HEK293 (cell line): ENCODE results near the gene NKX2-8.
A peak's percentile ranks its signal among the peaks of the same experiment; 100 is the strongest.

Source experiments
- CTCF ChIA-PET: fragments of 350-600 bp; formaldehyde crosslinking; extraction: SDS; loops from one replicate; lab custom pipeline; 2021; ENCODE audit warnings: antibody characterized with exemption; lab: Yijun Ruan, JAX
- POLR2A ChIA-PET: fragments of 300-600 bp; formaldehyde crosslinking; extraction: SDS; loops from one replicate; lab custom pipeline; 2020; ENCODE audit warnings: antibody characterized with exemption, inconsistent platforms; lab: Yijun Ruan, JAX
- H3K27ac ChIP-seq: fragments of 200-500 bp; sonication (Bioruptor generic); 2 replicates; pipeline ENCODE4 v1.5.1; 2014; ENCODE audit warnings: low read depth, low read length, control low read depth, inconsistent platforms; ENCODE audit errors: extremely low read depth
- H3K36me3 ChIP-seq, 2 experiments: fragments of 200-500 bp in 1 of 2; sonication (Bioruptor generic) in 1 of 2; 1 replicate in 1 of 2; 2 replicates in 1 of 2; pipeline ENCODE4 v1.5.1; 2014 to 2017; ENCODE audit warnings: inconsistent platforms in 2 of 2, low read length in 2 of 2; ENCODE audit not compliant: control insufficient read depth in 2 of 2, insufficient read depth in 1 of 2
- H3K4me1 ChIP-seq: fragments of 200-500 bp; sonication (Bioruptor generic); 2 replicates; pipeline ENCODE4 v1.5.1; 2014; ENCODE audit warnings: mild to moderate bottlenecking, low read length, inconsistent platforms; ENCODE audit not compliant: control insufficient read depth, insufficient read depth
- H3K4me3 ChIP-seq: 2 replicates; pipeline ENCODE4 v1.5.1; 2011; ENCODE audit warnings: low read depth, mild to moderate bottlenecking, control low read depth, low read length, moderate library complexity
- H3K9me3 ChIP-seq: fragments of 200-500 bp; sonication (Bioruptor generic); 2 replicates; pipeline ENCODE4 v1.5.1; 2014; ENCODE audit warnings: low read depth, low read length, inconsistent platforms; ENCODE audit not compliant: control insufficient read depth, insufficient read depth
- ELK4 ChIP-seq: IDR thresholded peaks from 2 replicates; pipeline ENCODE4 v1.6.1; 2011; ENCODE audit warnings: mild to moderate bottlenecking, low read depth, low read length, borderline replicate concordance
- GLI4 ChIP-seq: fragments of 450-650 bp; formaldehyde crosslinking; IDR thresholded peaks from 2 replicates; pipeline ENCODE4 v1.5.1; 2016; ENCODE audit warnings: missing biosample characterization, missing genetic modification characterization
- KLF10 ChIP-seq: fragments of 450-650 bp; IDR thresholded peaks from 2 replicates; pipeline ENCODE4 v1.5.1; 2018; ENCODE audit warnings: missing biosample characterization, mild to moderate bottlenecking, missing genetic modification characterization
- MEIS1 ChIP-seq: sonication (generic); formaldehyde crosslinking; IDR thresholded peaks from 2 replicates; pipeline ENCODE4 v1.8.1; 2022; ENCODE audit warnings: missing genetic modification reagents, mild to moderate bottlenecking, borderline replicate concordance
- MZF1 ChIP-seq: fragments of 450-650 bp; formaldehyde crosslinking; IDR thresholded peaks from 2 replicates; pipeline ENCODE4 v1.5.1; 2017; ENCODE audit warnings: missing biosample characterization, missing genetic modification characterization, borderline replicate concordance
- SP2 ChIP-seq: fragments of 450-650 bp; formaldehyde crosslinking; IDR thresholded peaks from 2 replicates; pipeline ENCODE4 v1.5.1; 2016; ENCODE audit warnings: missing biosample characterization, missing genetic modification characterization
- SP3 ChIP-seq: fragments of 450-650 bp; formaldehyde crosslinking; IDR thresholded peaks from 2 replicates; pipeline ENCODE4 v1.5.1; 2016; ENCODE audit warnings: missing biosample characterization, missing genetic modification characterization
- SP7 ChIP-seq: fragments of 450-650 bp; formaldehyde crosslinking; IDR thresholded peaks from 2 replicates; pipeline ENCODE4 v1.5.1; 2016; ENCODE audit warnings: missing biosample characterization, missing genetic modification characterization
- ZFP41 ChIP-seq: fragments of 450-650 bp; formaldehyde crosslinking; IDR thresholded peaks from 2 replicates; pipeline ENCODE4 v1.5.1; 2016; ENCODE audit warnings: missing biosample characterization, missing genetic modification characterization, borderline replicate concordance
- ZNF2 ChIP-seq: fragments of 450-650 bp; formaldehyde crosslinking; IDR thresholded peaks from 2 replicates; pipeline ENCODE4 v1.5.1; 2016; ENCODE audit warnings: missing biosample characterization, missing genetic modification characterization
- ZNF211 ChIP-seq: fragments of 450-650 bp; formaldehyde crosslinking; IDR thresholded peaks from 2 replicates; pipeline ENCODE4 v1.5.1; 2016; ENCODE audit warnings: low read depth, missing biosample characterization, missing genetic modification characterization
- ZNF292 ChIP-seq: fragments of 450-650 bp; formaldehyde crosslinking; IDR thresholded peaks from 2 replicates; pipeline ENCODE4 v1.5.1; 2016; ENCODE audit warnings: low read depth, missing biosample characterization, missing genetic modification characterization, borderline replicate concordance
- ZNF302 ChIP-seq: fragments of 450-650 bp; formaldehyde crosslinking; IDR thresholded peaks from 2 replicates; pipeline ENCODE4 v1.5.1; 2016; ENCODE audit warnings: missing biosample characterization, missing genetic modification characterization, low read depth
- ZNF354C ChIP-seq: fragments of 450-650 bp; formaldehyde crosslinking; IDR thresholded peaks from 2 replicates; pipeline ENCODE4 v1.5.1; 2016; ENCODE audit warnings: missing biosample characterization, missing genetic modification characterization, low read depth, borderline replicate concordance
- ZNF529 ChIP-seq: fragments of 450-650 bp; formaldehyde crosslinking; IDR thresholded peaks from 2 replicates; pipeline ENCODE4 v1.5.1; 2017; ENCODE audit warnings: missing genetic modification characterization, missing biosample characterization; ENCODE audit not compliant: insufficient replicate concordance
- ZNF704 ChIP-seq: fragments of 450-650 bp; formaldehyde crosslinking; IDR thresholded peaks from 2 replicates; pipeline ENCODE4 v1.5.1; 2016; ENCODE audit warnings: missing biosample characterization, missing genetic modification characterization
- ZNF791 ChIP-seq: fragments of 450-650 bp; formaldehyde crosslinking; IDR thresholded peaks from 2 replicates; pipeline ENCODE4 v1.5.1; 2016; ENCODE audit warnings: missing biosample characterization, missing genetic modification characterization
- ZNF843 ChIP-seq: fragments of 450-650 bp; formaldehyde crosslinking; IDR thresholded peaks from 2 replicates; pipeline ENCODE4 v1.5.1; 2016; ENCODE audit warnings: missing biosample characterization, missing genetic modification characterization
- TF ChIP-seq, protein P1 (sequence below): fragments of 450-650 bp; formaldehyde crosslinking; conservative IDR thresholded peaks from 2 replicates; pipeline ENCODE4 v1.5.1; 2016; ENCODE audit warnings: low read depth, missing biosample characterization, missing genetic modification characterization

NKX2-8 gene

GRCh38 chr14:36582011-36582873 lies at the start of gene NKX2-8 (continued):
- TF ChIP-seq SP2 (peak; percentile 45), MZF1 (no peak), SP3 (tag by site-specific recombination) (peak; percentile 79), KLF10 (tag by site-specific recombination) (peak; percentile 41; the same call in 1 of the 2 replicates), ZNF791 (tag by site-specific recombination) (no peak), ZNF2 (0 out of 2 replicates have a peak, but pooled peaks have one; percentile 27)

- CTCF ChIA-PET: interaction anchor here (1.0 kb wide), 1 partner anchor 28 kb away, joined by 4 read pairs; no protein-coding TSS in a partner anchor
- no peaks in the 10 kb centered on the region for H3K9me3 ChIP-seq
- POLR2A ChIA-PET: no interaction called here
- H3K27ac ChIP-seq: no peak overlapping the region
- no peaks in the 10 kb centered on the region for H3K36me3 ChIP-seq
- no peaks in the 10 kb centered on the region for H3K4me1 ChIP-seq
- no peak overlapping the region for H3K4me3 ChIP-seq
- no peak for TF ChIP-seq ZNF302 (tag by site-specific recombination)
- TF ChIP-seq GLI4 (tag by site-specific recombination): no peak
- TF ChIP-seq ELK4: no peak
- TF ChIP-seq ZNF354C (tag by site-specific recombination): no peak
- no peak for TF ChIP-seq ZNF704 (tag by site-specific recombination)
- TF ChIP-seq ZFP41 (tag by site-specific recombination): no peak
These were observed 45.6 kb upstream of the NKX2-8 start for GRCh38 chr14:36627981-36628380.

- Histone ChIP-seq H3K27ac (no peak overlapping the region), H3K4me3 (no peak overlapping the region), H3K4me1 (no peaks in the 10 kb centered on the region)
- CTCF ChIA-PET: interaction anchor here (1.6 kb wide), 1 partner anchor 22 kb away, joined by 5 read pairs; no protein-coding TSS in a partner anchor
- TF ChIP-seq MEIS1 (CRISPR knock-in tag) (no peak), ZNF292 (tag by site-specific recombination) (no peak), SP7 (tag by site-specific recombination) (no peak), ZNF843 (tag by site-specific recombination) (no peak), ZNF211 (tag by site-specific recombination) (no peak), ZNF529 (tag by site-specific recombination) (no peak)
- TF ChIP-seq, protein P1, sequence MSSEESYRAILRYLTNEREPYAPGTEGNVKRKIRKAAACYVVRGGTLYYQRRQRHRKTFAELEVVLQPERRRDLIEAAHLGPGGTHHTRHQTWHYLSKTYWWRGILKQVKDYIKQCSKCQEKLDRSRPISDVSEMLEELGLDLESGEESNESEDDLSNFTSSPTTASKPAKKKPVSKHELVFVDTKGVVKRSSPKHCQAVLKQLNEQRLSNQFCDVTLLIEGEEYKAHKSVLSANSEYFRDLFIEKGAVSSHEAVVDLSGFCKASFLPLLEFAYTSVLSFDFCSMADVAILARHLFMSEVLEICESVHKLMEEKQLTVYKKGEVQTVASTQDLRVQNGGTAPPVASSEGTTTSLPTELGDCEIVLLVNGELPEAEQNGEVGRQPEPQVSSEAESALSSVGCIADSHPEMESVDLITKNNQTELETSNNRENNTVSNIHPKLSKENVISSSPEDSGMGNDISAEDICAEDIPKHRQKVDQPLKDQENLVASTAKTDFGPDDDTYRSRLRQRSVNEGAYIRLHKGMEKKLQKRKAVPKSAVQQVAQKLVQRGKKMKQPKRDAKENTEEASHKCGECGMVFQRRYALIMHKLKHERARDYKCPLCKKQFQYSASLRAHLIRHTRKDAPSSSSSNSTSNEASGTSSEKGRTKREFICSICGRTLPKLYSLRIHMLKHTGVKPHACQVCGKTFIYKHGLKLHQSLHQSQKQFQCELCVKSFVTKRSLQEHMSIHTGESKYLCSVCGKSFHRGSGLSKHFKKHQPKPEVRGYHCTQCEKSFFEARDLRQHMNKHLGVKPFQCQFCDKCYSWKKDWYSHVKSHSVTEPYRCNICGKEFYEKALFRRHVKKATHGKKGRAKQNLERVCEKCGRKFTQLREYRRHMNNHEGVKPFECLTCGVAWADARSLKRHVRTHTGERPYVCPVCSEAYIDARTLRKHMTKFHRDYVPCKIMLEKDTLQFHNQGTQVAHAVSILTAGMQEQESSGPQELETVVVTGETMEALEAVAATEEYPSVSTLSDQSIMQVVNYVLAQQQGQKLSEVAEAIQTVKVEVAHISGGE (tag by site-specific recombination): no peak
- TF ChIP-seq, all 188 proteins: peak for 0
- peaks cover 2% of the 10 kb centered on the region; the same call in 1 of the 2 replicates for H3K9me3 ChIP-seq
- POLR2A ChIA-PET: no interaction called here
- no peaks in the 10 kb centered on the region for H3K36me3 ChIP-seq
These were observed 43.7 kb upstream of the NKX2-8 start for GRCh38 chr14:36626151-36626550.
